Endothelial cell (in vitro differentiated cells): ENCODE results near the gene RNPS1. TPM values are rescaled to one million over a fixed set of nuclear protein-coding genes. Genes with fewer than 3 reads are reported as not detected.
"Not testable (repeated sequence)": the region's sequence is repeated elsewhere in the genome, so short reads cannot be mapped to it uniquely, and the experiment has no call there.

Experiments
- DNase-seq: peaks from one replicate; pipeline ENCODE4 v3.0.0; 2021; ENCODE audit warnings: low spot score
- H3K27ac Mint-ChIP-seq: one replicate; pipeline ENCODE4 v1.8.0; 2021; ENCODE audit warnings: mixed read lengths, inconsistent platforms; ENCODE audit not compliant: unreplicated experiment
- H3K27me3 Mint-ChIP-seq: one replicate; pipeline ENCODE4 v1.8.0; 2021; ENCODE audit warnings: mild to moderate bottlenecking, moderate library complexity, mixed read lengths, inconsistent platforms; ENCODE audit not compliant: unreplicated experiment
- H3K36me3 Mint-ChIP-seq: one replicate; pipeline ENCODE4 v1.8.0; 2021; ENCODE audit warnings: mild to moderate bottlenecking, low read depth, mixed read lengths, inconsistent platforms; ENCODE audit not compliant: unreplicated experiment
- H3K4me1 Mint-ChIP-seq: one replicate; pipeline ENCODE4 v1.8.0; 2021; ENCODE audit warnings: mild to moderate bottlenecking, mixed read lengths, inconsistent platforms; ENCODE audit not compliant: unreplicated experiment
- H3K4me3 Mint-ChIP-seq: one replicate; pipeline ENCODE4 v1.8.0; 2021; ENCODE audit warnings: mild to moderate bottlenecking, mixed read lengths, inconsistent platforms; ENCODE audit not compliant: unreplicated experiment
- H3K9me3 Mint-ChIP-seq: one replicate; pipeline ENCODE4 v1.8.0; 2021; ENCODE audit warnings: mixed read lengths, inconsistent platforms; ENCODE audit not compliant: unreplicated experiment
- CTCF ChIP-seq: fragments of 200-600 bp; sonication (generic); IDR thresholded peaks from one replicate; pipeline ENCODE4 v1.5.0; 2021; ENCODE audit warnings: antibody characterized with exemption; ENCODE audit not compliant: unreplicated experiment
- total RNA-seq: library from RNA; stranded (reverse); fragmentation: NEBNext Ultra II Directional; extraction: Animal tissue kit (Norgen Biotek cat#: 25700); gene quantifications from one replicate; pipeline ENCODE4 v1.2.1, GENCODE V29; 2021; ENCODE audit not compliant: unreplicated experiment

The RNPS1 gene
- total RNA-seq, 1 donor from 2014 or later, result 203 TPM

GRCh38 chr16:2243781-2244180, 24.1 kb downstream of the RNPS1 start:
- DNase-seq, result no peak
- TF ChIP-seq CTCF, result no peak
- H3K27ac Mint-ChIP-seq, result no peak overlapping the region
- peaks cover 10% of the 10 kb centered on the region for H3K36me3 Mint-ChIP-seq
- H3K9me3 Mint-ChIP-seq, result no peaks in the 10 kb centered on the region
- H3K27me3 Mint-ChIP-seq, result peaks cover 3% of the 10 kb centered on the region
- no peak overlapping the region for H3K4me3 Mint-ChIP-seq
- H3K4me1 Mint-ChIP-seq, result no peaks in the 10 kb centered on the region

GRCh38 chr16:2243031-2243528, 24.8 kb downstream of the RNPS1 start:
- H3K36me3 Mint-ChIP-seq, result peaks cover 10% of the 10 kb centered on the region

GRCh38 chr16:2242598-2242997, 25.3 kb downstream of the RNPS1 start:
- H3K4me3 Mint-ChIP-seq, result peak overlapping the region; percentile 88
- peaks cover 10% of the 10 kb centered on the region for H3K36me3 Mint-ChIP-seq
- no peaks in the 10 kb centered on the region for H3K4me1 Mint-ChIP-seq
- H3K27me3 Mint-ChIP-seq, result peaks cover 6% of the 10 kb centered on the region
- H3K27ac Mint-ChIP-seq, result no peak overlapping the region
- no peak for TF ChIP-seq CTCF
- no peaks in the 10 kb centered on the region for H3K9me3 Mint-ChIP-seq
- DNase-seq, result no peak

More at GRCh38 chr16:2243031-2243528, 24.8 kb downstream of the RNPS1 start:
- Mint-ChIP-seq H3K27me3 (peaks cover 4% of the 10 kb centered on the region), H3K9me3 (no peaks in the 10 kb centered on the region), H3K27ac (no peak overlapping the region), H3K4me3 (no peak overlapping the region), H3K4me1 (no peaks in the 10 kb centered on the region)
- no peak for TF ChIP-seq CTCF
- no peak for DNase-seq

GRCh38 chr16:2240331-2240730, 27.6 kb downstream of the RNPS1 start:
- DNase-seq, H3K4me1 Mint-ChIP-seq, H3K9me3 Mint-ChIP-seq, H3K4me3 Mint-ChIP-seq, H3K27ac Mint-ChIP-seq, H3K27me3 Mint-ChIP-seq, H3K36me3 Mint-ChIP-seq: not testable (repeated sequence)

- Mint-ChIP-seq H3K27ac (no peak overlapping the region), H3K36me3 (peaks cover 4% of the 10 kb centered on the region), H3K27me3 (peaks cover 8% of the 10 kb centered on the region), H3K9me3 (no peaks in the 10 kb centered on the region), H3K4me3 (no peak overlapping the region), H3K4me1 (no peaks in the 10 kb centered on the region)
- TF ChIP-seq CTCF, result no peak
- no peak for DNase-seq
Measured at GRCh38 chr16:2238838-2239675, 28.9 kb downstream of the RNPS1 start.
